Fibroblast of lung (primary cell): ENCODE results near the gene PYY. TPM values are rescaled to one million over a fixed set of nuclear protein-coding genes. Genes with fewer than 3 reads are reported as not detected.

ENCODE experiments used
- DNase-seq, 2 donors: peaks; one replicate each; pipeline versions ENCODE4 v3.0.0 to v3.0.0-alpha.2; 2010; ENCODE audit warnings: low read depth in 2 of 2
- H2AFZ ChIP-seq: 2 replicates; pipeline ENCODE4 v1.5.1; 2012; ENCODE audit warnings: low read length, control low read depth, inconsistent platforms
- H3K27ac ChIP-seq: 2 replicates; pipeline ENCODE4 v1.5.1; 2011; ENCODE audit warnings: low read length, control low read depth; ENCODE audit not compliant: insufficient read depth
- H3K27me3 ChIP-seq: 2 replicates; pipeline ENCODE4 v1.5.1; 2011; ENCODE audit warnings: mild to moderate bottlenecking, low read length; ENCODE audit not compliant: control insufficient read depth, insufficient read depth
- H3K36me3 ChIP-seq: 2 replicates; pipeline ENCODE4 v1.5.1; 2011; ENCODE audit warnings: low read length; ENCODE audit not compliant: control insufficient read depth, insufficient read depth
- H3K4me1 ChIP-seq: 2 replicates; pipeline ENCODE4 v1.5.1; 2011; ENCODE audit warnings: low read length; ENCODE audit not compliant: control insufficient read depth, insufficient read depth; ENCODE audit errors: extremely low read depth
- H3K4me2 ChIP-seq: 2 replicates; pipeline ENCODE4 v1.5.1; 2011; ENCODE audit warnings: low read length, control low read depth; ENCODE audit not compliant: insufficient read depth; ENCODE audit errors: extremely low read depth
- H3K4me3 ChIP-seq, 4 experiments: fragments of 200-600 bp in 1 of 4; sonication (generic) in 1 of 4; replicated peaks in 1 of 4; 2 replicates each; pipeline ENCODE4 v1.5.1; 2011 to 2016; ENCODE audit warnings: low read length in 4 of 4, low read depth in 3 of 4, mild to moderate bottlenecking in 3 of 4, control low read depth in 2 of 4, inconsistent platforms in 1 of 4, mixed read lengths in 1 of 4; ENCODE audit not compliant: insufficient read depth in 1 of 4; ENCODE audit errors: control extremely low read depth in 1 of 4
- H3K79me2 ChIP-seq: 2 replicates; pipeline ENCODE4 v1.5.1; 2012; ENCODE audit warnings: mild to moderate bottlenecking, low read length, inconsistent platforms; ENCODE audit not compliant: control insufficient read depth, insufficient read depth
- H3K9ac ChIP-seq: 2 replicates; pipeline ENCODE4 v1.5.1; 2011; ENCODE audit warnings: mild to moderate bottlenecking, low read length, control low read depth; ENCODE audit not compliant: insufficient read depth
- H3K9me3 ChIP-seq: 2 replicates; pipeline ENCODE4 v1.5.1; 2012; ENCODE audit warnings: low read depth, low read length; ENCODE audit not compliant: control insufficient read depth, insufficient read depth
- H4K20me1 ChIP-seq: 2 replicates; pipeline ENCODE4 v1.5.1; 2011; ENCODE audit warnings: low read length; ENCODE audit not compliant: control insufficient read depth, insufficient read depth; ENCODE audit errors: extremely low read depth
- EZH2 ChIP-seq: IDR thresholded peaks from 2 replicates; pipeline ENCODE4 v1.5.1; 2012; ENCODE audit warnings: low read length, control low read depth, mild to moderate bottlenecking; ENCODE audit errors: missing control alignments
- polyA plus RNA-seq, 2 donors: library from polyadenylated mRNA; depleted of rRNA in 1 of 2; stranded (reverse) in 1 of 2; unstranded in 1 of 2; fragments of >200 nt; gene quantifications; 2 replicates each; pipeline ENCODE4 v1.2.1, GENCODE V29; 2011 to 2012; ENCODE audit warnings: missing spikeins in 1 of 2
- total RNA-seq: library from RNA; depleted of rRNA; stranded (reverse); fragments of >200 nt; gene quantifications from 2 replicates; pipeline ENCODE4 v1.2.1, GENCODE V29; 2014
- TF ChIP-seq, protein P1 (sequence below), 2 donors: IDR thresholded peaks in 1 of 2; conservative IDR thresholded peaks in 1 of 2; 1 replicate in 1 of 2; 2 replicates in 1 of 2; pipeline ENCODE4 v1.5.1; 2011 to 2012; ENCODE audit warnings: low read length in 2 of 2, control low read depth in 1 of 2, inconsistent platforms in 1 of 2, low read depth in 1 of 2, mild to moderate bottlenecking in 1 of 2

The PYY gene
- total and polyA plus RNA-seq, 2 donors (not counting 1 experiment from before 2014, with no cell fraction given): 0.33 TPM; not detected in 1

DNA sequence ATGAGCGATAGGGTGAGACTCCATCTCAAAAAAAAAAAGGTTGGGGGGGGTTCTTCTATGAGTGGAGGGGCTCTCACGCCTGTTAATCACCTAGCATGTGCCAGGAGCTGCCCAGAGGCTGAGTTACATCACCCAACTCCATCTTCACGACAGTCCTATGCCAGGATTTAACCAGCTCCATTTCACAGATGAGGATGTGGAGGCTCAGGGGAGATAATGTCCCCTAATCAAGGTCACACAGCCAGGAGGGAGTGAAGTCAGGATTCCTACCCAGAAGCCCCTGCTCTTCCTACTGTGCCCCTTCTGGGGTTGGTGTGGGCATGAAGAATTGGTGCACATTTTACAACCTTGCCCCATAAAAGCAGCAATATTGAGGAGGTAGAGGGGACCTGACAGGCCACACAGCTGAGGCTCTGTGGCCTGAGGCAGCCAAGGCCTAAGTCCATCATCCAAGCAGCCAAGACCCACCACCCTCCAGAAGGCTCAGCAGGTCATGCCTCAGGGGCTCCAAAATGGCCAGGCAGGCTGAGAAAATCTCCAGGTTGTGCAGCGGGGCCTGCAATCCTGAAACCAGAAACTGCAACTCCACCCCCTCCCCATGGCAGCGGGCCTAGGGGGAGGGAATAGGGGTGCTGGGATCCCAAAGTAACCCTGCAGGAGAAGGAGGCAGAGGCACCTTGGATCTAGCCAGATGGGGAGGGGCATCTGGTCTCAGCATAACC is 18.4 kb downstream of the PYY start:
- no peak for DNase-seq
- no peak overlapping the region for H3K27ac ChIP-seq
- TF ChIP-seq, protein P1, sequence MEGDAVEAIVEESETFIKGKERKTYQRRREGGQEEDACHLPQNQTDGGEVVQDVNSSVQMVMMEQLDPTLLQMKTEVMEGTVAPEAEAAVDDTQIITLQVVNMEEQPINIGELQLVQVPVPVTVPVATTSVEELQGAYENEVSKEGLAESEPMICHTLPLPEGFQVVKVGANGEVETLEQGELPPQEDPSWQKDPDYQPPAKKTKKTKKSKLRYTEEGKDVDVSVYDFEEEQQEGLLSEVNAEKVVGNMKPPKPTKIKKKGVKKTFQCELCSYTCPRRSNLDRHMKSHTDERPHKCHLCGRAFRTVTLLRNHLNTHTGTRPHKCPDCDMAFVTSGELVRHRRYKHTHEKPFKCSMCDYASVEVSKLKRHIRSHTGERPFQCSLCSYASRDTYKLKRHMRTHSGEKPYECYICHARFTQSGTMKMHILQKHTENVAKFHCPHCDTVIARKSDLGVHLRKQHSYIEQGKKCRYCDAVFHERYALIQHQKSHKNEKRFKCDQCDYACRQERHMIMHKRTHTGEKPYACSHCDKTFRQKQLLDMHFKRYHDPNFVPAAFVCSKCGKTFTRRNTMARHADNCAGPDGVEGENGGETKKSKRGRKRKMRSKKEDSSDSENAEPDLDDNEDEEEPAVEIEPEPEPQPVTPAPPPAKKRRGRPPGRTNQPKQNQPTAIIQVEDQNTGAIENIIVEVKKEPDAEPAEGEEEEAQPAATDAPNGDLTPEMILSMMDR (conservative IDR thresholded peaks at IDR 0.05 in 1 of 2, IDR thresholded peaks at IDR 0.05 in 1 of 2; ENCODE audit: low read depth in 1 of 2, low read length in 2 of 2): no peak
- no peak for TF ChIP-seq EZH2
- H3K27me3 ChIP-seq: peaks cover 3% of the 10 kb centered on the region
- no peaks in the 10 kb centered on the region for H3K36me3 ChIP-seq
- no peak overlapping the region for H3K4me2 ChIP-seq
- H3K4me3 ChIP-seq: no peak overlapping the region
- no peaks in the 10 kb centered on the region for H3K79me2 ChIP-seq
- H2AFZ ChIP-seq: no peak overlapping the region
- peaks cover 3% of the 10 kb centered on the region for H3K4me1 ChIP-seq
- H3K9me3 ChIP-seq: no peaks in the 10 kb centered on the region
- H4K20me1 ChIP-seq: no peaks in the 10 kb centered on the region
- no peak overlapping the region for H3K9ac ChIP-seq

DNA sequence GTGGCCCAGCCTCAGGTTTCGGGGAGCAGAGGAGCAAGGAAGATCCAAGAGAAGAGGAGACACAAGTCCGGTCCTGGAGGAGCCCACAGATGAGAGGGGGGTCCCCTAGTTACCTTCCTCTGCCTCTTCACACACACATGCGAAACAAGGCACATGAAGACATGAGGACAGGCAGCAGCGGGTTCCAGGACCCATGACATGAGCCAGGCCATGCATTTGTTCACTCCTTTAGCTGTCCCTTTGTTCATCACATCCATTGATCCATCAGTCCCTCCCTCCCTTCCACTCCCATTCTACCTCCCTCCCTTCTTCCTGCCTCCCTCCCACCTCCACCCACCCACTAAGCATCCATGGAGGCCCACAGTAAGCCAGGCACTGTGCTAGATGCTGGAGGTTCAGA is 20.8 kb downstream of the PYY start:
- H4K20me1 ChIP-seq: no peaks in the 10 kb centered on the region

DNA sequence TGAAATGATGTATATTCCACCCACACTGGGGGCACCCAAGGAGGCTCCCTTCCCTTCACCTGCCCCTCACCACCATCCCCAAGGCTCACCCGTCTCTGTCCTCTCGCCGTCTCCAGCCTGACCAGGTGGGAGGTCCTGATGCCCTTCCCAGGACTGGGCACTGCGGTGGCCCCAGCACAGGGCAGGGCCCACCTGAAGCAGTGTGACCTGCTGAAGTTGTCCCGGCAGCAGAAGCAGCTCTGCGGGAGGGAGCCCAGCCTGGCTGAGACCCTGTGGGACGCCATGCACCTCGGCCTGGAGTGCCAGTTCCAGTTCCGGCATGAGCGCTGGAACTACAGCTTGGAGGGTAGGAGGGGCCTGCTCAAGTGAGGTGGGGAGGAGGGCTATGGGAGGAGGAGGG is 21.4 kb downstream of the PYY start:
- Histone ChIP-seq H2AFZ (no peak overlapping the region), H3K27ac (no peak overlapping the region), H3K4me3 (no peak overlapping the region), H3K4me1 (no peaks in the 10 kb centered on the region), H3K27me3 (peaks cover 13% of the 10 kb centered on the region), H3K79me2 (no peaks in the 10 kb centered on the region), H3K9me3 (no peaks in the 10 kb centered on the region), H3K9ac (no peak overlapping the region), H3K36me3 (no peaks in the 10 kb centered on the region), H4K20me1 (no peaks in the 10 kb centered on the region), H3K4me2 (no peak overlapping the region)
- DNase-seq: no peak
- TF ChIP-seq EZH2: no peak
- TF ChIP-seq, protein P1 (conservative IDR thresholded peaks at IDR 0.05 in 1 of 2, IDR thresholded peaks at IDR 0.05 in 1 of 2; ENCODE audit: low read depth in 1 of 2, low read length in 2 of 2): no peak

More for the DNA sequence above, 20.8 kb downstream of the PYY start:
- Histone ChIP-seq H3K36me3 (no peaks in the 10 kb centered on the region), H3K9me3 (no peaks in the 10 kb centered on the region), H3K4me3 (no peak overlapping the region), H3K9ac (no peak overlapping the region), H3K27ac (no peak overlapping the region), H2AFZ (no peak overlapping the region), H3K4me1 (peaks cover 1% of the 10 kb centered on the region), H3K4me2 (no peak overlapping the region), H3K79me2 (no peaks in the 10 kb centered on the region), H3K27me3 (peaks cover 9% of the 10 kb centered on the region)
- no peak for DNase-seq
- TF ChIP-seq, protein P1 (conservative IDR thresholded peaks at IDR 0.05 in 1 of 2, IDR thresholded peaks at IDR 0.05 in 1 of 2; ENCODE audit: low read depth in 1 of 2, low read length in 2 of 2): no peak
- no peak for TF ChIP-seq EZH2
